Lung (tissue), 12 donors: ENCODE measurements around the gene RPS27. TPM values are rescaled to one million over a fixed set of nuclear protein-coding genes. Genes with fewer than 3 reads are reported as not detected.

Experiments
- ATAC-seq: fragments of 200-7000 bp; cut with Tn5 transposase; one replicate; pipeline ENCODE4 v1.9.1; 2020; ENCODE audit warnings: moderate number of reproducible peaks; ENCODE audit not compliant: insufficient read depth, low FRiP score
- DNase-seq, 3 donors: peaks; one replicate each; pipeline ENCODE4 v3.0.0-alpha.2; 2013 to 2017
- H3K27ac ChIP-seq, 2 donors: one replicate each; pipeline ENCODE4 v1.5.1; 2013; ENCODE audit warnings: mild to moderate bottlenecking in 2 of 2, moderate library complexity in 2 of 2, control low read depth in 1 of 2, inconsistent platforms in 1 of 2, low read depth in 1 of 2, low read length in 1 of 2
- H3K27me3 ChIP-seq, 3 donors: one replicate each; pipeline ENCODE4 v1.5.1; 2013; ENCODE audit warnings: low read length in 2 of 3; ENCODE audit not compliant: control insufficient read depth in 3 of 3, insufficient read depth in 3 of 3
- H3K36me3 ChIP-seq, 4 donors: one replicate each; pipeline ENCODE4 v1.5.1; 2013; ENCODE audit warnings: low read length in 4 of 4, mild to moderate bottlenecking in 1 of 4, moderate library complexity in 1 of 4; ENCODE audit not compliant: control insufficient read depth in 4 of 4, insufficient read depth in 4 of 4
- H3K4me1 ChIP-seq, 5 donors: one replicate each; pipeline ENCODE4 v1.5.1; 2013; ENCODE audit warnings: low read length in 5 of 5, mild to moderate bottlenecking in 2 of 5, moderate library complexity in 1 of 5; ENCODE audit not compliant: control insufficient read depth in 5 of 5, insufficient read depth in 5 of 5
- H3K4me3 ChIP-seq: one replicate; pipeline ENCODE4 v1.5.1; 2013; ENCODE audit warnings: mild to moderate bottlenecking, control low read depth, moderate library complexity
- H3K9ac ChIP-seq, 2 donors: one replicate each; pipeline ENCODE4 v1.5.1; 2013; ENCODE audit warnings: low read length in 2 of 2, control low read depth in 1 of 2; ENCODE audit not compliant: insufficient read depth in 1 of 2
- H3K9me3 ChIP-seq, 4 donors: one replicate each; pipeline ENCODE4 v1.5.1; 2013; ENCODE audit warnings: low read length in 3 of 4, mild to moderate bottlenecking in 1 of 4, moderate library complexity in 1 of 4; ENCODE audit not compliant: control insufficient read depth in 4 of 4, insufficient read depth in 3 of 4
- WGBS, 2 donors: extraction: QIAGEN DNeasy Blood & Tissue Kit; methylation state at CpG; one replicate each; pipeline ENCODE4 v1.1.7; 2013; 5-methylcytosine and 5-hydroxymethylcytosine counted together
- polyA plus RNA-seq, 2 donors: library from polyadenylated mRNA; stranded (reverse); fragments of 200-250 nt; gene quantifications; one replicate each; pipeline ENCODE4 v1.2.1, GENCODE V29; 2013
- total RNA-seq, 2 donors: library from RNA; depleted of rRNA in 1 of 2; stranded (reverse); fragments of >200 nt in 1 of 2; gene quantifications; one replicate each; pipeline ENCODE4 v1.2.1, GENCODE V29; 2014 to 2021
- TF ChIP-seq, protein P1 (sequence below): IDR thresholded peaks from 2 replicates; pipeline ENCODE4 v1.5.1; 2012; ENCODE audit warnings: mild to moderate bottlenecking; ENCODE audit errors: control extremely low read depth, extremely low read depth
- donor health status: control.
- donor health status: control.
- donor health status: Bipolar disorder and iron deficiency.
- donor health status: healthy.
- donor health status: DM: yes; HTN: yes; CAD: no.

The RPS27 gene
- total and polyA plus RNA-seq, 4 donors: 1,333 to 9,554 (median 3,383) TPM

DNA sequence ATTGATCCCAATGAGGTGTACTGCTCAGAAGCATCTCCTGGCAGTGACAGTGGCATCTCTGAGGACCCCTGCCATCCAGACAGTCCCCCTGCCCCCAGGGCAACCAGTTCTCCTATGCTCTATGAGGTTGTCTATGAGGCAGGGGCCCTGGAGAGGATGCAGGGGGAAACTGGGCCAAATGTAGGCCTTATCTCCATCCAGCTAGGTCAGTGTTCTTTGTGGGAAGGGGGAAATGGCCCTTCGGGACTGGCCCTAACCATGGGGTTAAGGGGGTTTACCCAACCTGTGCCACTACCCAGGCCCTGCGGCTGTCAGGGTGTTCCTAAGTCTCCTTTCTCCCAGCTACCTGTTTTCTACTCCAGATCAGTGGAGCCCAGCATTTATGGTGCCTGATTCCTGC, 21.6 kb upstream of the RPS27 start:
- no peak for DNase-seq
- no peak overlapping the region for H3K27ac ChIP-seq
- peaks cover 0 to 7% (median under 1%) of the 10 kb centered on the region in 4 donors for H3K36me3 ChIP-seq
- no peaks in the 10 kb centered on the region for H3K27me3 ChIP-seq
- H3K9me3 ChIP-seq: no peaks in the 10 kb centered on the region
- TF ChIP-seq, protein P1, sequence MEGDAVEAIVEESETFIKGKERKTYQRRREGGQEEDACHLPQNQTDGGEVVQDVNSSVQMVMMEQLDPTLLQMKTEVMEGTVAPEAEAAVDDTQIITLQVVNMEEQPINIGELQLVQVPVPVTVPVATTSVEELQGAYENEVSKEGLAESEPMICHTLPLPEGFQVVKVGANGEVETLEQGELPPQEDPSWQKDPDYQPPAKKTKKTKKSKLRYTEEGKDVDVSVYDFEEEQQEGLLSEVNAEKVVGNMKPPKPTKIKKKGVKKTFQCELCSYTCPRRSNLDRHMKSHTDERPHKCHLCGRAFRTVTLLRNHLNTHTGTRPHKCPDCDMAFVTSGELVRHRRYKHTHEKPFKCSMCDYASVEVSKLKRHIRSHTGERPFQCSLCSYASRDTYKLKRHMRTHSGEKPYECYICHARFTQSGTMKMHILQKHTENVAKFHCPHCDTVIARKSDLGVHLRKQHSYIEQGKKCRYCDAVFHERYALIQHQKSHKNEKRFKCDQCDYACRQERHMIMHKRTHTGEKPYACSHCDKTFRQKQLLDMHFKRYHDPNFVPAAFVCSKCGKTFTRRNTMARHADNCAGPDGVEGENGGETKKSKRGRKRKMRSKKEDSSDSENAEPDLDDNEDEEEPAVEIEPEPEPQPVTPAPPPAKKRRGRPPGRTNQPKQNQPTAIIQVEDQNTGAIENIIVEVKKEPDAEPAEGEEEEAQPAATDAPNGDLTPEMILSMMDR: no peak
- peak overlapping the region in 1 of 2 donors; percentile 82 for H3K9ac ChIP-seq
- ATAC-seq: no peak
- WGBS, 2 donors: 81 to 86% methylated on average over 2 of the region's 2 CpGs
- H3K4me3 ChIP-seq: no peak overlapping the region
- H3K4me1 ChIP-seq: peaks cover 0 to 29% (median 0%) of the 10 kb centered on the region in 5 donors

GRCh38 chr1:153970346-153970745, 20.2 kb upstream of the RPS27 start:
- DNase-seq (no peak), ATAC-seq (no peak)
- Histone ChIP-seq H3K4me3 (no peak overlapping the region), H3K27me3 (no peaks in the 10 kb centered on the region), H3K27ac (no peak overlapping the region), H3K4me1 (peaks cover 0 to 21% (median 0%) of the 10 kb centered on the region in 5 donors), H3K9me3 (no peaks in the 10 kb centered on the region), H3K36me3 (peaks cover 5 to 12% (median 9%) of the 10 kb centered on the region in 4 donors), H3K9ac (no peak overlapping the region)
- 95% methylated on average over 2 of the region's 2 CpGs for WGBS, 2 donors
- TF ChIP-seq, protein P1: no peak

GRCh38 chr1:153973071-153973470, 17.5 kb upstream of the RPS27 start:
- TF ChIP-seq, protein P1: no peak
- Histone ChIP-seq H3K9ac (no peak overlapping the region), H3K9me3 (no peaks in the 10 kb centered on the region), H3K4me1 (peaks cover 0 to 22% (median 5%) of the 10 kb centered on the region in 5 donors), H3K4me3 (no peak overlapping the region), H3K36me3 (peaks cover 5 to 16% (median 14%) of the 10 kb centered on the region in 4 donors), H3K27me3 (no peaks in the 10 kb centered on the region), H3K27ac (no peak overlapping the region)
- DNase-seq: no peak
- ATAC-seq: no peak
- 88 to 94% methylated on average over 3 of the region's 3 CpGs for WGBS, 2 donors

DNA sequence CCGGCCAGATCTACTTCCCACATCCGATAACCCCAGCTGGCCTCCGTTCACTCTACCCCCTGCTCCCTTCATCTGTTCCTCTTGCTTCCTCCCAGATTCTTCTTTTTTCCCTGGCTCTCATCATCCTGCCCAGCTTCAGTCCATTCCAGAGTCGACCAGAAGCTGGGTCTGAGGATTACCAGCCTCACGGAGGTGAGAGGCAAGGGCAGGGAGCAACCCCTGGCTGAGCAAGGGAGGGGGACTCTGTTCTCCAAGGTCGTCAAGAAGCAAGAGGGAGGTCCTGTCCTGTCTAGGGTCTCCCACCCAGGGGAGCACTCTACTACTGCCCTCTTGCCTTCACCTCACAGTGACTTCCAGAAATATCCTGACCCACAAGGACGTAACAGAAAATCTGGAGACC, 17.0 kb upstream of the RPS27 start:
- H3K4me1 ChIP-seq: peaks cover 0 to 25% (median 7%) of the 10 kb centered on the region in 5 donors
- no peaks in the 10 kb centered on the region for H3K9me3 ChIP-seq
- ATAC-seq (no peak), DNase-seq (no peak)
- H3K27me3 ChIP-seq: no peaks in the 10 kb centered on the region
- no peak overlapping the region for H3K4me3 ChIP-seq
- H3K27ac ChIP-seq: peak overlapping the region in 1 of 2 donors; percentile 31
- H3K36me3 ChIP-seq: peaks cover 5 to 16% (median 14%) of the 10 kb centered on the region in 4 donors
- H3K9ac ChIP-seq: no peak overlapping the region
- WGBS, 2 donors: 84 to 87% methylated on average over 7 of the region's 7 CpGs
- TF ChIP-seq, protein P1: no peak
